Brain microvascular endothelial cell (primary cell): ENCODE measurements around the gene LRRC8D.

ENCODE experiments used
- DNase-seq: peaks from one replicate; pipeline ENCODE4 v3.0.0-alpha.2; 2020
- H3K27ac ChIP-seq: fragments of 250-450 bp; sonication (Bioruptor Pico); 2 replicates; pipeline ENCODE4 v1.5.1; 2020; ENCODE audit warnings: mild to moderate bottlenecking, moderate library complexity
- H3K27me3 ChIP-seq: fragments of 250-450 bp; sonication (Bioruptor Pico); replicated peaks from 2 replicates; pipeline ENCODE4 v1.5.1; 2020; ENCODE audit warnings: mild to moderate bottlenecking
- H3K36me3 ChIP-seq: fragments of 250-450 bp; sonication (Bioruptor Pico); replicated peaks from 2 replicates; pipeline ENCODE4 v1.5.1; 2020; ENCODE audit warnings: mild to moderate bottlenecking
- H3K4me3 ChIP-seq: 2 replicates; pipeline ENCODE4 v1.5.1; 2011; ENCODE audit warnings: low read depth, mild to moderate bottlenecking, control low read depth, low read length, moderate library complexity
- CTCF ChIP-seq: IDR thresholded peaks from 2 replicates; pipeline ENCODE4 v1.5.1; 2011; ENCODE audit warnings: low read depth, mild to moderate bottlenecking, moderate library complexity, low read length, control low read depth, inconsistent platforms; ENCODE audit errors: missing control alignments
- in situ Hi-C: cut with HindIII; loops from 2 replicates; pipeline ENCODE4 v1.10.0; 2017; ENCODE audit warnings: low sequenced_read_pairs, low pct_ligation_motif_present

Gene LRRC8D

GRCh38 chr1:89935235-89935634 is 114.4 kb downstream of the LRRC8D start:
- Histone ChIP-seq H3K36me3 (no peaks in the 10 kb centered on the region), H3K27me3 (no peaks in the 10 kb centered on the region), H3K27ac (no peak overlapping the region), H3K4me3 (no peak overlapping the region)
- in situ Hi-C loops: no loop called here
- DNase-seq: no peak
- TF ChIP-seq CTCF: no peak

GRCh38 chr1:89936694-89937093 is 115.9 kb downstream of the LRRC8D start:
- no peak overlapping the region for H3K4me3 ChIP-seq
- no peaks in the 10 kb centered on the region for H3K36me3 ChIP-seq
- in situ Hi-C loops: no loop called here
- no peaks in the 10 kb centered on the region for H3K27me3 ChIP-seq
- no peak for TF ChIP-seq CTCF
- H3K27ac ChIP-seq: no peak overlapping the region
- DNase-seq: no peak

GRCh38 chr1:89938171-89939055 is 117.6 kb downstream of the LRRC8D start:
- no peak overlapping the region for H3K27ac ChIP-seq
- no peak overlapping the region for H3K4me3 ChIP-seq
- no peaks in the 10 kb centered on the region for H3K27me3 ChIP-seq
- in situ Hi-C loops: no loop called here
- H3K36me3 ChIP-seq: no peaks in the 10 kb centered on the region
- no peak for TF ChIP-seq CTCF
- DNase-seq: no peak

GRCh38 chr1:89939059-89939570 is 118.3 kb downstream of the LRRC8D start:
- no peak for TF ChIP-seq CTCF
- Histone ChIP-seq H3K36me3 (no peaks in the 10 kb centered on the region), H3K4me3 (no peak overlapping the region), H3K27ac (no peak overlapping the region), H3K27me3 (no peaks in the 10 kb centered on the region)
- no peak for DNase-seq
- in situ Hi-C loops: no loop called here

- in situ Hi-C loops: no loop called here
- DNase-seq: no peak
These were observed 119.0 kb downstream of the LRRC8D start for GRCh38 chr1:89939693-89940438.

More at GRCh38 chr1:89939693-89940438, 119.0 kb downstream of the LRRC8D start:
- Histone ChIP-seq H3K4me3 (no peak overlapping the region), H3K27ac (no peak overlapping the region), H3K36me3 (no peaks in the 10 kb centered on the region), H3K27me3 (no peaks in the 10 kb centered on the region)
- no peak for TF ChIP-seq CTCF
